Panc1 (cell line): ENCODE data around the gene P2RY8. TPM values are rescaled to one million over a fixed set of nuclear protein-coding genes. Genes with fewer than 3 reads are reported as not detected.

Experiments used
- ATAC-seq: fragments of 200-7000 bp; cut with Tn5 transposase; 2 replicates; pipeline ENCODE4 v1.9.1; 2020; ENCODE audit warnings: mild to moderate bottlenecking, moderate library complexity
- BruUV-seq: library from RNA; stranded (reverse); fragments of 400-500 nt; replicated peaks from 2 replicates; lab custom pipeline; 2021; lab: Mats Ljungman, UMichigan
- CTCF ChIA-PET: fragments of 300-600 bp; sonication (Branson Sonifier 250); formaldehyde crosslinking; loops from one replicate; lab custom pipeline; 2022; ENCODE audit warnings: antibody characterized with exemption; lab: Charles Lee
- POLR2A ChIA-PET: fragments of 300-600 bp; sonication (Branson Sonifier 250); formaldehyde crosslinking; loops from one replicate; lab custom pipeline; 2022; ENCODE audit warnings: antibody characterized with exemption; lab: Charles Lee
- DNase-seq: peaks from one replicate; pipeline ENCODE4 v3.0.0-alpha.2; 2010; ENCODE audit warnings: low read depth, low spot score
- H3K27ac ChIP-seq: 2 replicates; pipeline ENCODE4 v1.5.1; 2011; ENCODE audit warnings: mild to moderate bottlenecking, low read length, inconsistent platforms
- H3K27me3 ChIP-seq: fragments of 200-500 bp; sonication (Bioruptor generic); 2 replicates; pipeline ENCODE4 v1.6.0; 2014; ENCODE audit warnings: low read length, inconsistent platforms; ENCODE audit not compliant: control insufficient read depth, insufficient read depth
- H3K36me3 ChIP-seq: fragments of 200-500 bp; sonication (Bioruptor generic); 2 replicates; pipeline ENCODE4 v1.5.1; 2014; ENCODE audit warnings: inconsistent platforms, mild to moderate bottlenecking, low read length, moderate library complexity; ENCODE audit not compliant: control insufficient read depth, insufficient read depth
- H3K4me1 ChIP-seq: 2 replicates; pipeline ENCODE4 v1.5.1; 2011; ENCODE audit warnings: inconsistent platforms, mild to moderate bottlenecking, low read length, moderate library complexity; ENCODE audit not compliant: control insufficient read depth, insufficient read depth
- H3K4me3 ChIP-seq, 2 experiments: 2 replicates each; pipeline ENCODE4 v1.5.1; 2011 to 2012; ENCODE audit warnings: low read depth in 2 of 2, low read length in 2 of 2, mild to moderate bottlenecking in 2 of 2, inconsistent platforms in 1 of 2, moderate library complexity in 1 of 2
- H3K9me3 ChIP-seq: fragments of 200-500 bp; sonication (Bioruptor generic); 2 replicates; pipeline ENCODE4 v1.5.1; 2014; ENCODE audit warnings: low read depth, mild to moderate bottlenecking, inconsistent platforms, low read length, moderate library complexity; ENCODE audit not compliant: control insufficient read depth, insufficient read depth
- CTCF ChIP-seq: fragments of 450-650 bp; IDR thresholded peaks from 2 replicates; pipeline ENCODE4 v1.5.1; 2017; ENCODE audit warnings: mild to moderate bottlenecking
- POLR2AphosphoS5 ChIP-seq: IDR thresholded peaks from 2 replicates; pipeline ENCODE4 v1.6.1; 2012; ENCODE audit warnings: mild to moderate bottlenecking, low read depth, low read length, moderate library complexity
- REST ChIP-seq, 2 experiments: IDR thresholded peaks; 2 replicates each; pipeline ENCODE4 v1.6.1; 2011 to 2012; ENCODE audit warnings: low read depth in 2 of 2, control low read depth in 1 of 2, low read length in 1 of 2, mild to moderate bottlenecking in 1 of 2, moderate library complexity in 1 of 2; ENCODE audit not compliant: insufficient read depth in 1 of 2
- SIN3A ChIP-seq: IDR thresholded peaks from 2 replicates; pipeline ENCODE4 v1.6.1; 2012; ENCODE audit warnings: low read depth, mild to moderate bottlenecking, low read length, moderate library complexity, borderline replicate concordance; ENCODE audit not compliant: insufficient read depth
- TCF7L2 ChIP-seq: IDR thresholded peaks from 2 replicates; pipeline ENCODE4 v1.6.1; 2011; ENCODE audit warnings: mild to moderate bottlenecking, low read depth, low read length, inconsistent platforms
- in situ Hi-C: cut with HindIII; loops from 2 replicates; pipeline ENCODE4 v1.10.0; 2016; ENCODE audit warnings: low sequenced_read_pairs, low pct_unique_long_range_greater_than_20kb
- intact Hi-C: fragments of 100-400 bp; cut with micrococcal nuclease; formaldehyde crosslinking; loops from one replicate; pipeline ENCODE4 v1.10.0; 2022; ENCODE audit not compliant: unreplicated experiment
- total RNA-seq: library from RNA; stranded (reverse); gene quantifications from one replicate; pipeline ENCODE4 v1.2.1, GENCODE V29; 2021; ENCODE audit not compliant: unreplicated experiment

Gene P2RY8
- total RNA-seq, 1 experiment from 2014 or later = 0.18 TPM

GRCh38 chrX:1453951-1454785, 82.8 kb downstream of the P2RY8 start:
- no TSS peak for BruUV-seq
- Histone ChIP-seq H3K4me3 (peak overlapping the region in 1 of 2 experiments; percentile 14; a peak in 1 of 4 replicates), H3K27me3 (no peaks in the 10 kb centered on the region), H3K27ac (no peak overlapping the region), H3K36me3 (no peaks in the 10 kb centered on the region), H3K4me1 (no peaks in the 10 kb centered on the region), H3K9me3 (no peaks in the 10 kb centered on the region)
- DNase-seq (no peak), ATAC-seq (peak; percentile 67)
- CTCF ChIA-PET = no interaction called here
- intact Hi-C loops (loop anchor here (10.0 kb wide), 1 partner anchor 131 kb away; no protein-coding TSS in a partner anchor), in situ Hi-C loops (no loop called here)
- POLR2A ChIA-PET = no interaction called here
- peak; percentile 89 for TF ChIP-seq CTCF
- TF ChIP-seq TCF7L2 = no peak

- no peak overlapping the region for H3K27ac ChIP-seq
- intact Hi-C loops = loop anchor here (10.0 kb wide), 1 partner anchor 131 kb away; no protein-coding TSS in a partner anchor
- TF ChIP-seq TCF7L2 (no peak), REST (IDR thresholded peaks at IDR 0.05; ENCODE audit: insufficient read depth in 1 of 2, low read depth in 2 of 2, low read length in 1 of 2) (no peak), POLR2AphosphoS5 (no peak), SIN3A (no peak), CTCF (no peak)
- ATAC-seq (peak; percentile 63), DNase-seq (no peak)
- CTCF ChIA-PET = no interaction called here
- H3K4me1 ChIP-seq = no peaks in the 10 kb centered on the region
- POLR2A ChIA-PET = no interaction called here
- H3K4me3 ChIP-seq = peak overlapping the region; percentile 39 to 41
- H3K9me3 ChIP-seq = no peaks in the 10 kb centered on the region
- no TSS peak for BruUV-seq
- H3K36me3 ChIP-seq = no peaks in the 10 kb centered on the region
- in situ Hi-C loops = no loop called here
- no peaks in the 10 kb centered on the region for H3K27me3 ChIP-seq
These were observed 83.6 kb downstream of the P2RY8 start for GRCh38 chrX:1453395-1453783.
